Stimulated activated CD4-positive, alpha-beta T cell treated with anti-CD3 and anti-CD28 coated beads, Interleukin-2, amount 100 ng/mL, for 4 hours (primary cell): Measurements from ENCODE around the gene C20orf204.
"Not testable (repeated sequence)": the region's sequence is repeated elsewhere in the genome, so short reads cannot be mapped to it uniquely, and the experiment has no call there.

Source experiments
- DNase-seq: peaks from one replicate; pipeline ENCODE4 v3.0.0-alpha.2; 2020; ENCODE audit warnings: low read depth

C20orf204 gene

GRCh38 chr20:64084685-64085152, 48.7 kb downstream of the C20orf204 start:
- no peak for DNase-seq

GRCh38 chr20:64086801-64087200, 50.8 kb downstream of the C20orf204 start:
- DNase-seq, result no peak

- DNase-seq, result not testable (repeated sequence)
Observed at GRCh38 chr20:64087226-64087825, 51.3 kb downstream of the C20orf204 start.

GRCh38 chr20:64088586-64088985, 52.6 kb downstream of the C20orf204 start:
- DNase-seq, result not testable (repeated sequence)
